Measurements from ENCODE around the gene BAZ1B. TPM values are rescaled to one million over a fixed set of nuclear protein-coding genes. Genes with fewer than 3 reads are reported as not detected.
"Not testable (repeated sequence)": the region's sequence is repeated elsewhere in the genome, so short reads cannot be mapped to it uniquely, and the experiment has no call there.

Gene BAZ1B
- polyA plus RNA-seq, 1 donor, result 45.5 TPM

GRCh38 chr7:73503229-73503628 is 18.9 kb downstream of the BAZ1B start:
- no peak for DNase-seq (ENCODE audit: low read depth)

GRCh38 chr7:73496626-73497025 is 25.5 kb downstream of the BAZ1B start:
- DNase-seq (ENCODE audit: low read depth), result no peak

- DNase-seq (ENCODE audit: low read depth), result not testable (repeated sequence)
Measured at GRCh38 chr7:73495507-73495906, 26.6 kb downstream of the BAZ1B start.

- DNase-seq (ENCODE audit: low read depth), result no peak
Measured at GRCh38 chr7:73489976-73490375, 32.1 kb downstream of the BAZ1B start.

GRCh38 chr7:73487486-73487885 is 34.6 kb downstream of the BAZ1B start:
- no peak for DNase-seq (ENCODE audit: low read depth)

GRCh38 chr7:73483171-73483570 is 38.9 kb downstream of the BAZ1B start:
- DNase-seq (ENCODE audit: low read depth), result no peak

- no peak for DNase-seq (ENCODE audit: low read depth)
Measured at GRCh38 chr7:73482746-73483145, 39.3 kb downstream of the BAZ1B start.

GRCh38 chr7:73481521-73481920 is 40.6 kb downstream of the BAZ1B start:
- not testable (repeated sequence) for DNase-seq (ENCODE audit: low read depth)

- DNase-seq (ENCODE audit: low read depth), result no peak
Measured at GRCh38 chr7:73478549-73478948, 43.5 kb downstream of the BAZ1B start.

- no peak for DNase-seq (ENCODE audit: low read depth)
Measured at GRCh38 chr7:73477376-73477775, 44.7 kb downstream of the BAZ1B start.

GRCh38 chr7:73470208-73470607 is 51.9 kb downstream of the BAZ1B start:
- DNase-seq (ENCODE audit: low read depth), result no peak

- not testable (repeated sequence) for DNase-seq (ENCODE audit: low read depth)
Measured at GRCh38 chr7:73467046-73467445, 55.0 kb downstream of the BAZ1B start.

- DNase-seq (ENCODE audit: low read depth), result no peak
Measured at GRCh38 chr7:73466112-73466511, 56.0 kb downstream of the BAZ1B start.

- no peak for DNase-seq (ENCODE audit: low read depth)
Measured at GRCh38 chr7:73463966-73464365, 58.1 kb downstream of the BAZ1B start.

GRCh38 chr7:73463260-73463659 is 58.8 kb downstream of the BAZ1B start:
- no peak for DNase-seq (ENCODE audit: low read depth)

GRCh38 chr7:73461782-73462285 is 60.3 kb downstream of the BAZ1B start:
- DNase-seq (ENCODE audit: low read depth), result no peak

GRCh38 chr7:73454424-73454823 is 67.7 kb downstream of the BAZ1B start:
- DNase-seq (ENCODE audit: low read depth), result no peak

GRCh38 chr7:73452999-73453635 is 69.0 kb downstream of the BAZ1B start:
- no peak for DNase-seq (ENCODE audit: low read depth)

- no peak for DNase-seq (ENCODE audit: low read depth)
Measured at GRCh38 chr7:73451780-73452398, 70.2 kb downstream of the BAZ1B start.

GRCh38 chr7:73449422-73449821 is 72.7 kb downstream of the BAZ1B start:
- no peak for DNase-seq (ENCODE audit: low read depth)

- no peak for DNase-seq (ENCODE audit: low read depth)
Measured at GRCh38 chr7:73448609-73449008, 73.5 kb downstream of the BAZ1B start.

- no peak for DNase-seq (ENCODE audit: low read depth)
Measured at GRCh38 chr7:73447121-73447733, 74.9 kb downstream of the BAZ1B start.

- no peak for DNase-seq (ENCODE audit: low read depth)
Measured at GRCh38 chr7:73446682-73447081, 75.4 kb downstream of the BAZ1B start.

Measured in forelimb muscle (tissue), 1 donor.